HG03095 (cell line): ENCODE results near the gene HOXB7.

Source experiments
- ATAC-seq: cut with Tn5 transposase; IDR thresholded peaks from one replicate; pipeline ENCODE4 v1.9.1; 2021; ENCODE audit warnings: moderate library complexity; ENCODE audit not compliant: unreplicated experiment

The HOXB7 gene

GRCh38 chr17:48624544-48625494 is 14.0 kb upstream of the HOXB7 start:
- ATAC-seq: no peak

GRCh38 chr17:48624118-48624517 is 13.3 kb upstream of the HOXB7 start:
- no peak for ATAC-seq

GRCh38 chr17:48623583-48623982 is 12.8 kb upstream of the HOXB7 start:
- no peak for ATAC-seq

GRCh38 chr17:48622857-48623256 is 12.0 kb upstream of the HOXB7 start:
- no peak for ATAC-seq

GRCh38 chr17:48621410-48622392 is 10.9 kb upstream of the HOXB7 start:
- no peak for ATAC-seq

- no peak for ATAC-seq
Observed at GRCh38 chr17:48620461-48621139, 9.8 kb upstream of the HOXB7 start.

- ATAC-seq: no peak
Observed at GRCh38 chr17:48619826-48620449, 9.1 kb upstream of the HOXB7 start.

- no peak for ATAC-seq
Observed at GRCh38 chr17:48618256-48618896, 7.6 kb upstream of the HOXB7 start.

GRCh38 chr17:48617471-48618255 is 6.8 kb upstream of the HOXB7 start:
- no peak for ATAC-seq

- ATAC-seq: no peak
Observed at GRCh38 chr17:48616717-48617470, 6.1 kb upstream of the HOXB7 start.

- no peak for ATAC-seq
Observed at GRCh38 chr17:48615963-48616716, 5.3 kb upstream of the HOXB7 start.

- no peak for ATAC-seq
Observed at GRCh38 chr17:48615047-48615962, 4.5 kb upstream of the HOXB7 start, which contains the start of gene HOXB8. Gene HOXB8 (minus strand): TSS chr17:48615292. CDS start chr17:48614704, 588 bp downstream.

- no peak for ATAC-seq
Observed at GRCh38 chr17:48613862-48614694, 3.3 kb upstream of the HOXB7 start.

GRCh38 chr17:48612854-48613691 is 2.3 kb upstream of the HOXB7 start:
- ATAC-seq: no peak

- ATAC-seq: no peak
Observed at GRCh38 chr17:48612456-48612853, 1.6 kb upstream of the HOXB7 start.
